Stromal cell of bone marrow (primary cell): ENCODE data around the gene CERS6.

Experiments used
- DNase-seq: peaks from one replicate; pipeline ENCODE4 v3.0.0-alpha.2; 2012; ENCODE audit warnings: low read depth

The CERS6 gene

DNA sequence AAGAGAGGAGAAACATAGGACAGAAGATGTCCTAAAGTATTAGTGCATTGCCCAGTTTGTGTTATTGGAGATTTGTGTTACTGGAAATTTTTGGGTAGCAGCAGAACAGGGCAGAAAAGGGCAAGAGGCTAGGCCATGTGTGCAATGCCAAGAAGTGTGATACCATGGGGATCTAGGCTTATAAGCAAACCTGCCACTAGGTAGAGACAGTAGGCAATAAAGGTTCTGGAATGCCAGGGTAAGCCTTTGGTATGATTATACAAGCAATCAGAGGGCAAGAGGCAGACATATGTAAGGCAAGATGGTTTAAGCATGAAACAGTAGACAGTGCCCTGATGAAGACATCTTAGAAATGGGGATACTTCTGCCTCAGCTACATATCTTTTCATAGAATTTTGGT is 12.3 kb upstream of the CERS6 start:
- no peak for DNase-seq

DNA sequence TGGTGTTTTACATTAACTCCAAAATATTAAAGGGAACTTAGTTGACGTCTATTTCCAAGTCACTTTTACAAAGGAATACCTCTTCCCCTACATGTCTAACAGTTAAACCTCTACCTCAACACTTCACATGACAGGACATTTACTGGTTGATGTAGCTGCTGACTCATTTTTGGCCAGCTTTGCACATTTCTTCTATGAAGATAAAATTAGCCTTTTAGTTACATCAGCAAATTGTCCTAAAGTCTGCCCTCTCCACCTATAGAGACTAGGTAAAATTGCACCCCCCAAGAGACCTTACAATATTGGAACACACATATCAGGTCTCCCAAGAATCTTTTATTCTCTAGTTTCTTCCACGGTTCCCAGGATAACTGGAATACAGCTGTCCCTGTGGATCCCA is 10.1 kb upstream of the CERS6 start:
- no peak for DNase-seq

DNA sequence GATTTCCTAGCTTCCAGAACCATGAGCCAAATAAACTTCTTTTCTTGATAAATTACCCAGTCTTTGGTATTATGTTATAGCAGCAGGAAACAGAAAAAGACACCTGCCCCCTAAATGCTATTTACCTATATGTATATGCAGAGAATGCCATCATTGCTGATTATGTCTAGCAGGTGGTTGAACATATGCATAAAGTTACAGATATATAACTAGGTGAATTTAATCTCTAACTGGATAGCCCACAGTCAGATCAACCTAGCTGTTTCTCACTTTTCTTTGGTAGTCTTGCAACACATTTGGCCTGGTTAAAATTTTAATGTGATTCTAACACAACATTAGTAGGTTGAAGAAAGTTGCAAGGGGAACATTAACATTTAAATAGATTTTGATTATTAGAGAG is 7.1 kb upstream of the CERS6 start:
- no peak for DNase-seq

DNA sequence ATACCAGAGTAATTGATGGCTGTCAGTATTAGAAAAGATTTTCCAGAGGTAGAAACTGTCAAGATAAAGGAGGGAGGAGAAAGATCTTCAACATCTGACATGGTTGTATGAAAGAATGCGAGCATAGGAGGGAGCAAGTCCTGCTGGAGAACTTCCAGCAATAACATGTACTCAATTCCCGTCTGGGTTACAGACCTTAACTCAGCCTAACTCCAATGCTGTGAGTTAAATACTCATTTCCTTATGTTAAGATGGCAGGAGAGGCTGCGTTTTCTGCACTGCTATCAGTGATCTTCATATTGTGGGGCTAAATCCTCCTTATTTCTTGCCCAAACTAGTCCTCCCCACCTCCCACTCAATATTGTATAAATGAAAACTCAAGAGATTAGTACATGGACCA is 6.7 kb upstream of the CERS6 start:
- DNase-seq: no peak

DNA sequence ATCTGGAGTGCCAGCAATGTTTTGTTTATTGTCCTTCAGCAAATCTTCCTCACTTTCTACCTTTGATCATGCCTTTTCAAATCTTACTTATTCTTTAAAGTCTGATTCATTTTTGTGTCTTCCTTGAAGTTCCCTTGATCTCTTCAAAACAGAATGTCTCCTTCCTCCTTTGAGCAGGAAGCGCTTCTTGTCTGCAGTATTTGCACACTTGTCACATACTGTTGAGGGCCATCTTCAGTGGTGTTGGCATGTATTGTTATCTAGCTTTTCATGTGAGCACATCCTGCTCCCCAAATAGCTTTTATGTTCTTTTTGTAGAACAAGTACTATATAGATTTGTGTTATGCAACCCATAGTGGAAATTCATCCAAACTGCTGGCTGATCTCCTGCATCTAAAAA is 5.9 kb upstream of the CERS6 start:
- no peak for DNase-seq

DNA sequence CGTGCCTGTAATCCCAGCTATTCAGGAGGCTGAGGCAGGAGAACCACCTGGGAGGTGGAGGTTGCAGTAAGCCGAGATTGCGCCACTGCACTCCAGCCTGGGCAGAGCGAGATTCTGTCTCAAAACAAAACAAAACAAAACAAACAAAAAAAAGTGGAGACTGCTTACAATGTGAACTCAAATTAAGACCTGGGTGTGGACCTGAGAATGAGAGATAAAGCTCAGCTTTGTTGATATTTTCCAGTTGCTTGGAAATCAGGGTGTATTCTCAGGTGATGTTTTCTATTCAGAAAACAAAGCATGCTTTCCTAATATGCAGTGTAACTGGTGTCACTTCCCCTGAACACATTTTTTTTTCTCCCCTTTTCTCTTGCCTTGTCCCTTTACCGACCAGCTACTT is 5.3 kb upstream of the CERS6 start:
- DNase-seq: no peak

DNA sequence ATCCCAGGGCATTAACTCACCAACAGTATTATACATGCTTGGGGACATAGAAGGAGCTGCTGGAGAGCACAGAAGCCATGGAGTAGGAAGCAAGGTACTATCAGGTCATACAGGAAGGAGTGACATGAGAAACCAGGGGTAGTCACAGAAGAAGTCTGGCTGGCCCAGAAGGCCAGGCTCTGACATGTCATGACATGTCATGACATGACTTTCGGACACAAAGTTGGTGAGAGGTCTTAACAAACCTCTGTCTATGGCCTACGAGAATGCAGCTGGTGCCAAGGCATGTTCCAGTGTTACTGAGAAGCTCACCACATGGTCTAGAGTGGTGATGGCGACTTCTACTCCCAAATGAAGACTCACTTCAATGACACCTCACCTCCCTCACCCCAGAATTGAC is 3.3 kb upstream of the CERS6 start:
- no peak for DNase-seq

DNA sequence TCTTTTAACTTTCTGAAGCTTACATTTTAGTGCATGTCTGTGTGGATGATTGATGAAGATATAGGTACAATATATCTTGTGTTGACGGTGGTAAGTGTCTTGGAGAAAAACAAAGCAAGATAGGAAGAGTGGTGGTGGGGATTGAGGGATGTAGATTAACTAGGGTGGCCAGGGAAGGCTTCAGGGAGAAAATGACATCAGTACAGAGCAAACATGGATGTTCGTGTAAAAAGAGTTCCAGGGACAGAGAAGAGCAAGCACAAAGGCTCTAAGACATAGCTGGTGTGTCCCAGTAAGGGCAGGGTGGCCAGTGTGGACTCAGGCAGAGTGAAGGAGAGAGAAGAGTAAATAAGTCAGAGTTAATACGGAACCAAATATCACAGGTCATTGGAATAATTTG is 2.7 kb upstream of the CERS6 start:
- no peak for DNase-seq

DNA sequence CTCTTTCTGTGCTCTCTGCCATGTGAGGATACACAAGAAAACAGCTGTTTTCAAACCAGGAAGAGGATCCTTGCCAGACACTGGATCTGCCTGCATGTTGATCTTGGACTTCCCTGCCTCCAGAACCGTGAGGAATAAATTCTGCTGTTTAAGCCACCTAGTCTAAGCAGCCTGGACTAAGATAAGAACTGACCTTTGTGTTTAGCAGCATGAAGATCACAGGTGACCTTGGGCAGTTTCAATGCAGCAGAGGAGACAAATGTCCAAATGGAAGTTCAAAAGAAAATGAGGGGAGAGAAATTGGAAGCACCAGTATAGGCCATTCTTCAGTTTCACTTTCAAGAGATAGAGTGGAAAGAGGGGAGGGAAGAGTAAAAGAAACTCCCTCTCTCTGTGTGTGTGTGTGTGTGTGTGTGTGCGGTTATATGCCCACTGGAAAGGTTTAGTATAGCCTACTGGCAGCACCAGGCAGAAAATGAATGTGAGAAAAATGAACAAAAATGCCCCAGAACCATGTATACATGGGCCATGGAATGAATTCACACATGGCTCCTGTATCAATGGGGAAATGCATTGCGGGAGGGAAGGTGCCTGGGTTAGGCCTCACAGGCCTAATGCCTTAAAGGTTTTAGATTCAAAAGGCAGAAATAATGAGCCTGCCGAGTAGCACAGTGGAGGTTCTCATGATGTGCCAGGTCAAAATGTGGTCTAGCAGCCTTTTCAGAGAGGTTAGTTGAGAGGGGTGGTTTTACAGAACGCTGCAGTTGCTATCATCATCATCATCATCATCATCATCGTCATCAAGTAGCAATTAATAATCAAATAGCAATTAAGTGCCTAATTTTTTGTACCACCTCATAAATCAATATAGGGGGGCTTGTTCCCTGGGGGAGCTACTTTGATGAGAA is 1.1 kb upstream of the CERS6 start:
- DNase-seq: no peak

DNA sequence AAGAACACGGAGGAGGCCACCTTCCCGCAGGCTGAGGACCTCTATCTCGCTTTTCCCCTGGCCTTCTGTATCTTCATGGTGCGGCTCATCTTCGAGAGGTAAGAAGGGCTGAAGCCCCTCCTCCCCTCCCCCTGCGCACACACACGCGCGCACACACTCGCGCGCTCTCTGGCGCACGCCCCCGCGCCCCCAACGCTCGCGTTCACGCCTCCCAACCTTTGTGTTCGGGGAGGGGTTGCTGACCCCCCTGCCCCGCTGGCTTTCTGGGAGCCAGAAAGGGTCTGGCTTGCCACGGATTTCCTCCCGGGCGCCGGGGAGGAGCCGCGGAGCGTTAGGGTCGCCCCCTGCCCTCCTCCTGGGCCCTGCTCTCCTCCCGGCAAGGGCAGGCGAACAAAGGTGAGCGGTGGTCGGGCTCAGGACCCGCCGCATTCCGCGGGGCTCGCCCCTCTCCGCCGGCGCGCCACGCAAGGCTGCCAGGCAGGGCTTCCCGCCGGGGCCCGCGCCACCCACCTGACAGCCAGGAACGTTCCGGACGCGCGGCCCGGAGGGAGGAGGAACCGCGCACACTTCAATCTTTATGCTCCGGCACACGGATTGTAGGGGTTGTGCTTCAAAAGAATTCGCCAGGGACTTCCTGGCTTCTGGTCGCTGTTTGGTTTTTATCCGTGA is 583 bp downstream of the CERS6 start:
- DNase-seq: no peak

DNA sequence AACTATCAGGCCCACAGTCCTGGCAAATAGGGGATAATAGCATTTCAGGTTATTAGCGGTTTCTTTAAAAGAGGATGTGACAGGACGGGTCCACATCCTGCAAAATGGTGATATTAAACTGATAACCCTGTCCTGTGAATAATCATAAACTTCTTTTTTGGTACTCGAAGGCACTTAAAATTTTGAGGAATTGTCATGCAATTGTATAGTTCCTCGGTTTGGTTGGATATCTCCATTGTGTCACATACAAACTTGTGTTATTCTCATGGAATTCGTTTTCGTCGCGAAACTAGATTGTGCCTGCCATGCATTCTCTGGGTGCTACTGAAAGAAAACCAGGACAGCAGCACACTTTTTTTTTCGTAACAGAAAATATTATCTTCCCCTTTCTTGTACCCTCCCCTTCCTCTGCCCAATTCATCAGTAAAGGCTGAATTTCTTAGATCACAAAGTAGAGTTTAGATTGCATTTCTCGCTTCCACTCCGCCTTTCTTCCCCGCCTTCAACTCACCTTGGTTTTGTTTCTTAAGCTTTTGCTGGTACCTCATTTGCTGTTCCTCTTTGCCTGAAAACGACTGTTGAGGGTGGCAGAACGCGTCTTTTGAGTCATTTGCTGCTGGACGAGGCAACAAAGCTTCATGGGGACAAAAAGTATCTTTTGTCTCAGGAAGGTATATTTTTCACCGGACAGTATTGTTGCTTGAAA is 1.3 kb downstream of the CERS6 start:
- no peak for DNase-seq

DNA sequence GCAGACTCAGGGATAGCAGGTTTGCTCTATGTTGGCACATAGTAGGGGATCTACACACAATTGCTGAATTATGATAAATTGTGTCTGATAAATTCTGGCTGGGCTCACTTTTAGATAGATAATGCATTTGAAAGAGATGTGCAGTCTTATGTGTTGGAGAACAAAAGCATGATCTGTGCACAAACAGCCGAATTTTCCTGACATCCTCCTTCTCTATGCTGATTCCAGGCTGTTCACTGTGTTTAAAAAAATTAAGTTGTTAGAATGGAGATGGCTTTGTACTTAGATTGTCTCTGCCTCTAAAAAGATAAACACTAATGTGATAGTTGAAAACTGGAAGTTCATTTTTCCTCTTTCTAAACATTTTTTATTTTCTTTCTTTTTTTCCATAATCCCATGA is 2.1 kb downstream of the CERS6 start:
- DNase-seq: no peak

DNA sequence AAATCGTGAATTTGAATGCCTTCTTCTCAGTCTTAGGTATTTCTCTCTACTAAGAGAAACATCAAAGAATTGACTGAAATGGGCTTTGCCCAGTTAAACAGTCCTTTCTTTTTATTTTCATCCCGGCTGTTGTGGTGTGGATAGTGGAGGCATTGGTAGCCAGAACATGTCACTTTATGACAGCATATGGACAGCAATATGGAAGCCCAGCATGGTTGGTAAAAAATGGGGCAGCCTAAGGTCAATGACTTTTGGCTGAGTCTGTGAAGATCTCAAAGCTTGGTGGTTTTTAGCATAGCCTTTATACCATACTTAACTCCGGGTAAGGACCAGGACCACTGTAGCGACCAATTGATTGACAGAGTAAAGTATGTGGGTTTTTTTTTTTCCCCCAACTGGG is 3.2 kb downstream of the CERS6 start:
- DNase-seq: no peak

DNA sequence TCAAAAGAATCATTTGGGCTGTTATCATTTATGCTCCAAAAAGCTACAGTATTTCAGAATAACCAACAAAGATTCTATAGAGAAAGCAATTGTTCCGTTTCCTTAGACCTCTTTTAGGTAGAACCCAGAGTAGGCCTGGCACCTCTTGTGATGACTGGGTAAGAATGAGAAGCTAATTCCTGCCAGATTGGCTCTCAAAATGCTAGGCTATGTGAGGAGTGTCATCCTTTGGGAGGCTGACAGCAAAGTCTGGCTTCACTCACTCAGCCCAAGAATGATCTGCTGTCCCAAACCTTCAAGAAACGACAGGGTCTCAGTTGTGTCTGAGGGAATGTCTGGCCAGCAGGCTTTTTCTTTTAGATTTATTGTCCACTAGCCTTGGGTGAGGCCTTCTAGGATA is 4.5 kb downstream of the CERS6 start:
- DNase-seq: no peak

DNA sequence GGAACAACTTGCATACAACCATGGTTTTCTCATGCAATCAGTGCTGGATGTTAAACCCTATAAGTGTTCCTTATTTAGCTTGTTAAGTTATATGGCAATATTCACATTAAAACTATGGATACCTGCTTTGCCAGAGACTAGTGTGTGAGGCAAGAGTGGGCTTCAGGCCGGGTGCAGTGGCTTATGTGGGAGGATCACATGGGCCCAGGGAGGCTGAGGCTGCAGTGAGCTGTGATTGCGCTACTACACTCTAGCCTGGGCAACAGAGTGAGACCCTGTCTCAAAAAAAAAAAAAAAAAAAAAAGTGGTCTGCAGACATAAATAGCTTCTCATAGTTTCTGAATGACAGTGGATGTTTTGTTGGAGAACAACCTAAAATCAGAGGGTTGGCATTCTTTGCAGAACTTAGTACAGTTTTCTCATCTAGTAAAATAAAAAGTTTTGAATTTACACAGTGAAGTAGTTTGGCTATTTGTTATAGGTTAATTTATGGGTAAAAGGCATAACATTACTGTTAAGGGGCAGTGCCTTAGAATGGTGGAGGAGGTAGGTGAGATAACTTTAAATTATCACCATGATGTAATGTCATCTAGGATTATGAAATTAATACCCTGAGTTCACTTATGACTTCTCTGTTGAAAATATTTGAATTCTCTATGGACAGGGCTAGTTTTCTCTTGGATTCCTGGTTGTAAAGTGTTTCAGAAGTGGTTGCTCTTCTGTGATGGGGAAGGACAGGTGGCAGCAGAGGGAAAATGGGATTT is 5.3 kb downstream of the CERS6 start:
- DNase-seq: no peak

DNA sequence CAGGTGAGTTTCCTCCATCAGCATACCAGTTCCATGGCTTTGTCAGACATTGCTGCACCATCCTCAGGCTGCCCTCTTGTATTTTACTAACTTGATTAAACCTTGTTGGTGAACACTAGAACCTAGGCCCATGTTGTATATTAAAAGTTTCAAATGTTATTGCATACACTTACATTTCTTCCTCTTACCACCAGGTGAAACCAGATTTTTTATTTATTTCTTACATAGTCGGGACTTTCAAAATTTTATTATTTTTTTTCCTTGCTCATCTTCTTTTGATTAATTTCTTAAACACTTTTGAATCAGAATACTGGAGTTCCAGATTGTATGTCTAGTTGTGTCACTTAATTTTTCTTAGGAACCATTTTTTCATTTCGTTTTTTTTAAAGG is 5.9 kb downstream of the CERS6 start:
- no peak for DNase-seq

DNA sequence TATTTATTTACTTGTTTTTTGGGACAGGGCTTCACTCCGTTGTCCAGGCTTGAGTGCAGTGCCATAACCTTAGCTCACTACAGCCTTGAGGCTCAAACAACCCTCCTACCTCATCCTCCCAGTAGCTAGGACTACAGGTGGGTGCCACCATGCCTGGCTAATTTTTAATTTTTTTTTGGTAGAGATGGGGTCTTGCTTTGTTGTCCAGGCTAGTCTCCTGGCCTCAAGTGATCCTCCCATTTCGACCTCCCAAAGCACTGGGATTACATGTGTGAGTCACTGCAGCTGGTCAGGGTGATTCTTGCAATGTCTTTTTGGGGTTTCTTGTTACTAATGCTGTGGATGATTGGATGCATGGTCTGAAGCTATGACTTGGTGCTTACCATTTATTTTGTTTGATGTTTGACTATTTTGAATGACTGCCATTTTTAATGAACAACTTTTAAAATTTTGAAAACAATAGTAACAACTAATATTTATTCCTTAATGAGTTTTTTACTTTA is 6.5 kb downstream of the CERS6 start:
- no peak for DNase-seq

DNA sequence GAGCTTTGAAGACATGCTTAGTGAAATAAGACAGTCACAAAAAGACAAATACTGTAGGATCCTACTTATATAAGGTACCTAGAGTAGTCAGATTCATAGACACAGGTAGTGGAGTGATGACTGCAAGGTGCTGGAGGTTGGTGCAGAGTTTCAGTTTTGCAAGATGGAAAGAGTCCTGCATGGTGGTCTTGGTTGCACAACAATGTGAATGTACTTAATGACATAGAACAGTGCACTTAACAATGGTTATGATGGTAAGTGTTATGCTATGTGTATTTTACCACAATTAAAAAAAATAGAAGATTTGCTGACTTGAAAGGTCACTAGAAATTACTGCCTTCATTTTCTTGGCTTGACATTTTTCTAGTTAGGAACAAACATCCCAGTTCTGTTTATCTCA is 9.5 kb downstream of the CERS6 start:
- no peak for DNase-seq

DNA sequence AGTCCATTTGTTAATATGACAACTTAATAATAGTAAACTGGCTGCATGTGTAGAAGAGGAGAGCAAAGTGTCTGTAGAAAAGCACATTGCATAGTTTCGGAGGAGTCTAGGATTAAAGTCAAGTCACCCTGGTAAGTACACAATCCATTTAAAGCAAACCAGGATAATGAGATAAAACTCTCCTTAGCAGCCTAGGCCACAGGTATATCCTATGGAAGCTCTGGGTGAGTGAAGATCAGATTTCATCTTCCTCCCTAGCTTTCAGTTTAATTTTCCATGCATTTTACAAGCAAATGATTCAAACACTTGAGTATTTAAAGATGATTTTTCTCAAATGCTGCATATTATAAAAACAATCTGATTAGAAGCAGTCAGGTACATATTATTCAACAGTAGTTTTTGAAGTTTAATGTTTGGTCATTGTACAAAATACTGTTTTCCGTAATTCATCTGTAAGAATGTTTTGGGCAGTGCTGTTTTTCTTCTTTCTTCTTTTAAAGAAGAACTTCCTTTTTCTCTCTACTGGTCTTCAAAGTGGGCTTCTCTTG is 10.2 kb downstream of the CERS6 start:
- no peak for DNase-seq

DNA sequence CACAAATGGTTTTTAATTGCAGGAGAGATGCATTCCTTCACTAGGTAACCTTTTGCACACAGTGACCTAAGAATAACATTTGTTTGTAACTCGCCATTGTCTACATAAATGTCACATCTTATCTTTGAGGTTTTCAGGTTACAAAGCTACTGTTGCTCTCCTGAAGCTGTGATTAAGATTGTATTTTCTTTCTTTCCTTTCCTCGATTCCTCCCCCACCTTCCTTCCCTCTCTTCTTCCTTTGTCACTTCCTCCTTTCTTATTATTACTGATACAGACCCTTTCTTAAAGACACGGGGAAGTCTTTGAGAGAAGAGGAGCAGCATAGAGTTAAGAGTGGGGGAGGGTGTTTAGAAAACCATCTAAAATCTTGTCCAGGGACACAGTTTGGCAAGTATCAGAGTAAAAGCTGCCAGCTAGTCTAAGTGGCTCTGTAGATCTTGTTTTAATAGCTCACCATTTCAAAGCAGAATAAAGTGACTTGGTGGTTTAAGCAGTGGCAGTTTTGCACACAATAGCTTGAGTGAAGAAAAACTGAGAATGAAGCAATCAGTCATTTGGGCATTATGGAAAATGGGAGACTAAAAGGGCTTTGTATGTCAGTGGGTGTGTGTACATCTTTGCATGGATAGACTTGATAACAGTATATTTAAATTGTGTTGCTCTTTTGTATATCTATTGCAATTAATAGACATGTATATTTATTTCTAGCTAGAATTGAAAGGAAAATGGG is 10.9 kb downstream of the CERS6 start:
- DNase-seq: no peak

DNA sequence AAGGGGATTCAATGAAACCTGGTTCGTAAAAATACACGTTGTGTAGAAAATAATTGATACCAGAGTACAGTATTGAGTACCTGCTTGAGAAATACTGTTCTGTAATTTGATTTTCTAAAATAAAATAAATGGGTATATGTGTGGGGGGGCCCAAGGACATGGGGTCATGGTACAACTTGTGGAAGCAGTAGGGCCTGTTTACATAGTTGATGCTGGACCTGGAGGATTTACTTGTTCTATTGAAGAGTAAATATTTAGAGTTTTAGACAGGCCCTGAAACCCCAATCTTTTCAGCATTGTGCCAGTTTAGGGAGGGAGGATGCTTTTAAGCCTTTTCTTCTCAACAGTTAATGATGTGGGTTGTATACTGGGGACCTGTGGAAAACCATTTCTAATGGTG is 11.7 kb downstream of the CERS6 start:
- no peak for DNase-seq
